Endothelial cell (in vitro differentiated cells): ENCODE measurements around the gene CTBP2. TPM values are rescaled to one million over a fixed set of nuclear protein-coding genes. Genes with fewer than 3 reads are reported as not detected.

Experiments used
- DNase-seq: peaks from one replicate; pipeline ENCODE4 v3.0.0; 2021; ENCODE audit warnings: low spot score
- H3K27ac Mint-ChIP-seq: one replicate; pipeline ENCODE4 v1.8.0; 2021; ENCODE audit warnings: mixed read lengths, inconsistent platforms; ENCODE audit not compliant: unreplicated experiment
- H3K27me3 Mint-ChIP-seq: one replicate; pipeline ENCODE4 v1.8.0; 2021; ENCODE audit warnings: mild to moderate bottlenecking, moderate library complexity, mixed read lengths, inconsistent platforms; ENCODE audit not compliant: unreplicated experiment
- H3K36me3 Mint-ChIP-seq: one replicate; pipeline ENCODE4 v1.8.0; 2021; ENCODE audit warnings: mild to moderate bottlenecking, low read depth, mixed read lengths, inconsistent platforms; ENCODE audit not compliant: unreplicated experiment
- H3K4me1 Mint-ChIP-seq: one replicate; pipeline ENCODE4 v1.8.0; 2021; ENCODE audit warnings: mild to moderate bottlenecking, mixed read lengths, inconsistent platforms; ENCODE audit not compliant: unreplicated experiment
- H3K4me3 Mint-ChIP-seq: one replicate; pipeline ENCODE4 v1.8.0; 2021; ENCODE audit warnings: mild to moderate bottlenecking, mixed read lengths, inconsistent platforms; ENCODE audit not compliant: unreplicated experiment
- H3K9me3 Mint-ChIP-seq: one replicate; pipeline ENCODE4 v1.8.0; 2021; ENCODE audit warnings: mixed read lengths, inconsistent platforms; ENCODE audit not compliant: unreplicated experiment
- total RNA-seq: library from RNA; stranded (reverse); fragmentation: NEBNext Ultra II Directional; extraction: Animal tissue kit (Norgen Biotek cat#: 25700); gene quantifications from one replicate; pipeline ENCODE4 v1.2.1, GENCODE V29; 2021; ENCODE audit not compliant: unreplicated experiment
- TF ChIP-seq, protein P1 (sequence below): fragments of 200-600 bp; sonication (generic); IDR thresholded peaks from one replicate; pipeline ENCODE4 v1.5.0; 2021; ENCODE audit warnings: antibody characterized with exemption; ENCODE audit not compliant: unreplicated experiment

Gene CTBP2
- total RNA-seq, 1 donor from 2014 or later, result 145 TPM

DNA sequence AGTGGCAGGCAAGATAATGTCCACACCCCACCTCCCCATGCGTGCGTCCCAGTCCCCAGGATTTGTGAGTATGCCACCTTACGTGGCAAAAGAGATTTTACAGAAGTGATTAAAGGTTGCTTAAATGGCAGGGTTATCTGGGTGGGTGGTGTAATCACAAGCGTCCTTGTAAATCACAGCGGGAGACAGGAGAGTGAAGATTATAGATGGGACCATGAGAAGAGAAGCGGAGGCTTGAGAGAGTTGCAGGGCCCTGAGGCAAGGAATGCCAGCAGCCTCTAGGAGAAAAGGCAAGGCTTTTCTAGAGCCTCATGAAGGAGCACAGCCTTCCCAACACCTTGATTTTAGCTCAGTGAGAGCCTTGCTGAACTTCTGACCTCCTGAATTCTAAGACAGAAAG is 208.2 kb downstream of the CTBP2 start:
- Mint-ChIP-seq H3K27me3 (no peaks in the 10 kb centered on the region), H3K4me1 (peaks cover 11% of the 10 kb centered on the region), H3K27ac (no peak overlapping the region), H3K9me3 (no peaks in the 10 kb centered on the region), H3K36me3 (peaks cover 13% of the 10 kb centered on the region), H3K4me3 (no peak overlapping the region)
- no peak for DNase-seq
- TF ChIP-seq, protein P1, sequence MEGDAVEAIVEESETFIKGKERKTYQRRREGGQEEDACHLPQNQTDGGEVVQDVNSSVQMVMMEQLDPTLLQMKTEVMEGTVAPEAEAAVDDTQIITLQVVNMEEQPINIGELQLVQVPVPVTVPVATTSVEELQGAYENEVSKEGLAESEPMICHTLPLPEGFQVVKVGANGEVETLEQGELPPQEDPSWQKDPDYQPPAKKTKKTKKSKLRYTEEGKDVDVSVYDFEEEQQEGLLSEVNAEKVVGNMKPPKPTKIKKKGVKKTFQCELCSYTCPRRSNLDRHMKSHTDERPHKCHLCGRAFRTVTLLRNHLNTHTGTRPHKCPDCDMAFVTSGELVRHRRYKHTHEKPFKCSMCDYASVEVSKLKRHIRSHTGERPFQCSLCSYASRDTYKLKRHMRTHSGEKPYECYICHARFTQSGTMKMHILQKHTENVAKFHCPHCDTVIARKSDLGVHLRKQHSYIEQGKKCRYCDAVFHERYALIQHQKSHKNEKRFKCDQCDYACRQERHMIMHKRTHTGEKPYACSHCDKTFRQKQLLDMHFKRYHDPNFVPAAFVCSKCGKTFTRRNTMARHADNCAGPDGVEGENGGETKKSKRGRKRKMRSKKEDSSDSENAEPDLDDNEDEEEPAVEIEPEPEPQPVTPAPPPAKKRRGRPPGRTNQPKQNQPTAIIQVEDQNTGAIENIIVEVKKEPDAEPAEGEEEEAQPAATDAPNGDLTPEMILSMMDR, result no peak

DNA sequence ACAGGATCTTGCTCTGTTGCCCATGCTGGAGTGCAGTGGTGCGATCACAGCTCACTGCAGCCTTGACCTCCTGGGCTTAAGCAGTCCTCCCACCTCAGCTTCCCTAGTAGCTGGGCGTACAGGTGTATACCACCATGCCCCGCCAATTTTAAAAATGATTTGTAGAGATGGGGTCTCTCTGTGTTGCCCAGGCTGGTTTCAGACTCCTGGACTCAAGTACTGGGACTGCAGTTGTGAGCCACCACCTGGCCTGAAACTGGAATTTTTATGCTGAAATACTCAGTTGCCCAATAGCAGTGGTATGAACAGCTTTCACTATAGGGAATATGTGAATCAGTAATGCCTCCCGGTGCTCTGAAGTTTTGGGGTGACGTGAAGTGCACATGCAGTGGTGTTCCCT is 210.8 kb downstream of the CTBP2 start:
- Mint-ChIP-seq H3K4me3 (no peak overlapping the region), H3K27me3 (no peaks in the 10 kb centered on the region), H3K9me3 (no peaks in the 10 kb centered on the region), H3K36me3 (peaks cover 13% of the 10 kb centered on the region), H3K27ac (no peak overlapping the region), H3K4me1 (peaks cover 6% of the 10 kb centered on the region)
- no peak for DNase-seq
- TF ChIP-seq, protein P1, result no peak

DNA sequence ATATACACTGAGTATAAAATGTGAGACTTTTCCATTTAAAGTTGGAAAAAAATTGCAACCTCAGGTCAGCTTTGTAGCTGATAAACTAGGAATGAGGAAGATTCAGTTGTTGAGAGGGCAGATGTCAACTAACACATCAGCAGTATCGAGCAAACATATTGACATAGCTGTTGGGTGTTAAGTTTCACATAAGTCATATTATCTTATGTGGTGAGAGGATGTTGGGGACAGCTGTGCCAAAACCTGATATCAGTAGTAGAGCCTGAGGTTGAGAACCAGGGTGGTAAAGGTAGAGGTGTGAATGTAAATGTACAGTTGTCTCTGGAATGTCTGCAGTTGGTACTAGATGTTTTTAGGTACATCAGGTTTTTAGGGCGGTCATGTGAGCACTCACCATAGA is 213.4 kb downstream of the CTBP2 start:
- no peak overlapping the region for H3K4me3 Mint-ChIP-seq
- H3K27me3 Mint-ChIP-seq, result no peaks in the 10 kb centered on the region
- peaks cover 9% of the 10 kb centered on the region for H3K36me3 Mint-ChIP-seq
- no peak overlapping the region for H3K27ac Mint-ChIP-seq
- peaks cover 8% of the 10 kb centered on the region for H3K4me1 Mint-ChIP-seq
- DNase-seq, result no peak
- H3K9me3 Mint-ChIP-seq, result no peaks in the 10 kb centered on the region
- TF ChIP-seq, protein P1, result no peak

DNA sequence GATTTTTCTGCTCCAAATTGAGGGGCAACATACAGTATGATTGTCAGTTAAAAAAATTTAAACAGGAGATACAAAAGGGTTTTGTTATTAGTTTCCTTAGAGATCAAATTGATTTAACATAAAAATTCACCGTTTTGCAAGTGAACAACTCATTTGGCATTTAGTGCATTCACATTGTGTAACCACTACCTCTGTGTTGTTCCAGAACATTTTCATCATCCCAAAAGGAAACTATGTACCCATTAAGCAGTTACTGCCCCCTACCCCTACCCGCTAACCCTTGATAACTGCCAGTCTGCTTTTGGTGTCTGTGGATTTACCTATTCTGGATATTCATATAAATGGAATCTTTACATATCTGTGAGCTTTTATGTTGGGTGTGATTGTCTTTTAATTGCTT is 215.4 kb downstream of the CTBP2 start:
- H3K27ac Mint-ChIP-seq, result no peak overlapping the region
- H3K4me3 Mint-ChIP-seq, result no peak overlapping the region
- no peaks in the 10 kb centered on the region for H3K9me3 Mint-ChIP-seq
- no peak for DNase-seq
- peaks cover 11% of the 10 kb centered on the region for H3K4me1 Mint-ChIP-seq
- H3K27me3 Mint-ChIP-seq, result no peaks in the 10 kb centered on the region
- peaks cover 9% of the 10 kb centered on the region for H3K36me3 Mint-ChIP-seq
- TF ChIP-seq, protein P1, result no peak

DNA sequence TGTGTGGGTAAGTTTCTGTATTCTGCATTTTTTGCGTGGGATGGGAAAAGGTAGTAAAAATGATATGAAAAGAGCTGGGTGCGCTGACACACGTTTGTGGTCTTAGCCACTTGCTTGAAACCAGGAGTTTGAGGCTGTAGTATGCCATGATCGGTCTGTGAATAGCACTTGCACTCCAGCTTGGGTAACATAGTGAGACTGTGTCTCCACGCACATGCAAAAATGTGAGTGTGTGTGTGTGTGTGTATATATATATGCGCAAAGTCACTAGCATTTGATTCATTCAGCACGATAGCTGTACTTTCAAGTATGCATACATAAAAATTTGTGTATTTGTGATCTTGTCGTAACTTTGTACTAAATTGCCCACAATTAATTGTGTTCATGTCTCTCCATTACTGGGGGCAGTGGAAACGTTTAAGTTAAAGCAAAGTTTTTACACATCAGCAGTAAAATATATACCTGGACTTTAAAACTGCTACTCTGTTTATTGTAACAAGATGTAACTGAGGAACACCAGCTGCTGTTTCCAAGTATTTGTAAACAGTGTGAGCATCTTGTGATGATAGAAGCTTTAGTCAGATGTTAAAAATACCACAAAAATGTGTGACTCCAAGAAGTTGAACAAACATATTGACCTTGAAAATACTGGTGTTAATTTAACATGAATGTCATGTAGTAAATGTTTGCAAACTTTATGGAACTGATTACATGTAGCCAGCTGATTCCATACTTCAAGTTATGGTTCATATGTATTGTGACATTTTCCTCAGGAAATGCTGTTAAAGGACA is 216.9 kb downstream of the CTBP2 start:
- H3K27me3 Mint-ChIP-seq, result no peaks in the 10 kb centered on the region
- peaks cover 2% of the 10 kb centered on the region for H3K36me3 Mint-ChIP-seq
- H3K4me1 Mint-ChIP-seq, result peaks cover 11% of the 10 kb centered on the region
- no peak overlapping the region for H3K27ac Mint-ChIP-seq
- TF ChIP-seq, protein P1, result no peak
- H3K9me3 Mint-ChIP-seq, result no peaks in the 10 kb centered on the region
- DNase-seq, result no peak
- no peak overlapping the region for H3K4me3 Mint-ChIP-seq
